ENCODE data around the gene EIF3F. TPM values are rescaled to one million over a fixed set of nuclear protein-coding genes. Genes with fewer than 3 reads are reported as not detected.

The EIF3F gene
- total and polyA plus RNA-seq, 2 donors (not counting 3 experiments of a cell fraction or from before 2014, with no cell fraction given), result 411 to 436 TPM

DNA sequence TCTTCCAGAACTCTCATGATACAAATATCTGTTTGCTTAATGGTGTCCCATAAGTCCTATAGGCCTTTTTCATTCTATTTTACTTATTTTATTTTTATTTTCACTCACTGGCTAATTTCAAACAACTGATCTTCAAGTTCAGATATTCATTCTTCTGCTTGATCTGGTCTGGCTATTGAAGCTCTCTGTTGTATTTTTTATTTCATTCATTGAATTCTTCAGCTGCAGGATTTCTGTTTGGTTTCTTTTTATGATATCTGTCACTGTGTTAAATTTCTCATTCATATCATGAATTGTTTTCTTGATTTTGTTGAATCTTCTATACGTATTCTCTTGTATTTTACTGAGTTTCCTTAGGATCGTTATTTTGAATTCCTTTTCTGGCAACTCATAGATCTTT lies 43.0 kb upstream of the EIF3F start:
- CTCF ChIA-PET, result no interaction called here

GRCh38 chr11:7949934-7950333 lies 37.2 kb upstream of the EIF3F start:
- no peak overlapping the region for H3K4me2 ChIP-seq (ENCODE audit: insufficient read depth, low read length)
- intact Hi-C loops (cut with micrococcal nuclease) (no loop called here), dilution Hi-C loops (cut with MboI; ENCODE audit: extremely low pct_ligation_motif_present, low sequenced_read_pairs) (no loop called here)
- H3K9ac ChIP-seq (replicated peaks; ENCODE audit: extremely low read depth, insufficient read depth, low read length), result no peak overlapping the region
- BruUV-seq (replicated peaks), result no TSS peak
- H3K9me1 ChIP-seq (replicated peaks; ENCODE audit: control insufficient read depth, extremely low read depth, insufficient read depth, low read length), result no peaks in the 10 kb centered on the region
- H2AFZ ChIP-seq (ENCODE audit: low read depth, low read length), result no peak overlapping the region
- H3K79me2 ChIP-seq (ENCODE audit: control insufficient read depth, insufficient read depth, low read length), result no peaks in the 10 kb centered on the region
- no peak for DNase-seq (ENCODE audit: low read depth, low spot score)
- no peaks in the 10 kb centered on the region for H3K9me3 ChIP-seq (replicated peaks; ENCODE audit: control insufficient read depth, insufficient read depth, low read length)
- FAIRE-seq, result no peak
- H4K20me1 ChIP-seq (replicated peaks; ENCODE audit: control insufficient read depth, extremely low read depth, insufficient read depth, low read length), result no peaks in the 10 kb centered on the region
- no peaks in the 10 kb centered on the region for H3K36me3 ChIP-seq (ENCODE audit: control insufficient read depth in 2 of 2, extremely low read depth in 1 of 2, insufficient read depth in 2 of 2, low read length in 2 of 2)
- POLR2A ChIA-PET, result no interaction called here
- CTCF ChIA-PET, result interaction anchor here (1.5 kb wide), 1 partner anchor 45 kb away, joined by 3 read pairs; no protein-coding TSS in a partner anchor
- peaks cover 6 to 16% of the 10 kb centered on the region in 2 experiments for H3K27me3 ChIP-seq (ENCODE audit: control insufficient read depth in 2 of 2, insufficient read depth in 2 of 2, low read length in 2 of 2)
- H3K4me1 ChIP-seq (ENCODE audit: control insufficient read depth, extremely low read depth, insufficient read depth, low read length), result no peaks in the 10 kb centered on the region
- H3K27ac ChIP-seq (ENCODE audit: insufficient read depth, low read depth, low read length), result no peak overlapping the region
- no peak overlapping the region for H3K4me3 ChIP-seq (replicated peaks in 1 of 3; ENCODE audit: insufficient read depth in 1 of 3, low read depth in 1 of 3, low read length in 3 of 3)
- TF ChIP-seq MAX (IDR thresholded peaks at IDR 0.05; ENCODE audit: insufficient read depth, insufficient read length) (no peak), FOS (IDR thresholded peaks at IDR 0.05; ENCODE audit: borderline replicate concordance, insufficient read depth, low read length) (no peak), POLR2A (IDR thresholded peaks at IDR 0.05; ENCODE audit: low read depth, low read length) (no peak), JUN (IDR thresholded peaks at IDR 0.05; ENCODE audit: borderline replicate concordance, insufficient read depth, insufficient read length, low read depth) (no peak), MYC (IDR thresholded peaks at IDR 0.05; ENCODE audit: low read depth, low read length) (no peak), GATA2 (IDR thresholded peaks at IDR 0.05; ENCODE audit: insufficient read depth, insufficient read length, low read depth, low read length) (no peak)
- TF ChIP-seq, protein P1, sequence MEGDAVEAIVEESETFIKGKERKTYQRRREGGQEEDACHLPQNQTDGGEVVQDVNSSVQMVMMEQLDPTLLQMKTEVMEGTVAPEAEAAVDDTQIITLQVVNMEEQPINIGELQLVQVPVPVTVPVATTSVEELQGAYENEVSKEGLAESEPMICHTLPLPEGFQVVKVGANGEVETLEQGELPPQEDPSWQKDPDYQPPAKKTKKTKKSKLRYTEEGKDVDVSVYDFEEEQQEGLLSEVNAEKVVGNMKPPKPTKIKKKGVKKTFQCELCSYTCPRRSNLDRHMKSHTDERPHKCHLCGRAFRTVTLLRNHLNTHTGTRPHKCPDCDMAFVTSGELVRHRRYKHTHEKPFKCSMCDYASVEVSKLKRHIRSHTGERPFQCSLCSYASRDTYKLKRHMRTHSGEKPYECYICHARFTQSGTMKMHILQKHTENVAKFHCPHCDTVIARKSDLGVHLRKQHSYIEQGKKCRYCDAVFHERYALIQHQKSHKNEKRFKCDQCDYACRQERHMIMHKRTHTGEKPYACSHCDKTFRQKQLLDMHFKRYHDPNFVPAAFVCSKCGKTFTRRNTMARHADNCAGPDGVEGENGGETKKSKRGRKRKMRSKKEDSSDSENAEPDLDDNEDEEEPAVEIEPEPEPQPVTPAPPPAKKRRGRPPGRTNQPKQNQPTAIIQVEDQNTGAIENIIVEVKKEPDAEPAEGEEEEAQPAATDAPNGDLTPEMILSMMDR (IDR thresholded peaks at IDR 0.05; ENCODE audit: extremely low read depth in 1 of 2, insufficient read depth in 1 of 2, low read depth in 1 of 2, low read length in 2 of 2), result no peak

More for the DNA sequence above, 43.0 kb upstream of the EIF3F start:
- H2AFZ ChIP-seq (ENCODE audit: low read depth, low read length), result no peak overlapping the region
- no TSS peak for BruUV-seq (replicated peaks)
- no peak overlapping the region for H3K4me3 ChIP-seq (replicated peaks in 1 of 3; ENCODE audit: insufficient read depth in 1 of 3, low read depth in 1 of 3, low read length in 3 of 3)
- no peak for DNase-seq (ENCODE audit: low read depth, low spot score)
- H3K4me2 ChIP-seq (ENCODE audit: insufficient read depth, low read length), result no peak overlapping the region
- H3K4me1 ChIP-seq (ENCODE audit: control insufficient read depth, extremely low read depth, insufficient read depth, low read length), result no peaks in the 10 kb centered on the region
- H3K9ac ChIP-seq (replicated peaks; ENCODE audit: extremely low read depth, insufficient read depth, low read length), result no peak overlapping the region
- H3K27me3 ChIP-seq (ENCODE audit: control insufficient read depth in 2 of 2, insufficient read depth in 2 of 2, low read length in 2 of 2), result peaks cover 6 to 21% of the 10 kb centered on the region in 2 experiments
- no peaks in the 10 kb centered on the region for H3K9me3 ChIP-seq (replicated peaks; ENCODE audit: control insufficient read depth, insufficient read depth, low read length)
- no peak for FAIRE-seq
- no peaks in the 10 kb centered on the region for H3K9me1 ChIP-seq (replicated peaks; ENCODE audit: control insufficient read depth, extremely low read depth, insufficient read depth, low read length)
- dilution Hi-C loops (cut with MboI; ENCODE audit: extremely low pct_ligation_motif_present, low sequenced_read_pairs), result no loop called here
- TF ChIP-seq GATA2 (IDR thresholded peaks at IDR 0.05; ENCODE audit: insufficient read depth, insufficient read length, low read depth, low read length) (no peak), MYC (IDR thresholded peaks at IDR 0.05; ENCODE audit: low read depth, low read length) (no peak), POLR2A (IDR thresholded peaks at IDR 0.05; ENCODE audit: low read depth, low read length) (no peak)
- POLR2A ChIA-PET, result no interaction called here
- no peaks in the 10 kb centered on the region for H4K20me1 ChIP-seq (replicated peaks; ENCODE audit: control insufficient read depth, extremely low read depth, insufficient read depth, low read length)
- H3K36me3 ChIP-seq (ENCODE audit: control insufficient read depth in 2 of 2, extremely low read depth in 1 of 2, insufficient read depth in 2 of 2, low read length in 2 of 2), result no peaks in the 10 kb centered on the region
- no peaks in the 10 kb centered on the region for H3K79me2 ChIP-seq (ENCODE audit: control insufficient read depth, insufficient read depth, low read length)
- H3K27ac ChIP-seq (ENCODE audit: insufficient read depth, low read depth, low read length), result no peak overlapping the region
- intact Hi-C loops (cut with micrococcal nuclease), result no loop called here
